Effector memory CD4-positive, alpha-beta T cell (primary cell): ENCODE measurements around the gene RAB34.

Source experiments
- DNase-seq, 3 donors: peaks; one replicate each; pipeline ENCODE4 v3.0.0-alpha.2; 2020
- H3K27ac ChIP-seq: 2 replicates; pipeline ENCODE4 v1.7.0; 2013; ENCODE audit warnings: mild to moderate bottlenecking, low read length, moderate library complexity; ENCODE audit not compliant: insufficient read depth, poor library complexity, severe bottlenecking
- H3K27me3 ChIP-seq: replicated peaks from 2 replicates; pipeline ENCODE4 v1.7.0; 2013; ENCODE audit warnings: mild to moderate bottlenecking, low read length; ENCODE audit not compliant: insufficient read depth, control insufficient read depth, poor library complexity, severe bottlenecking
- H3K36me3 ChIP-seq: 2 replicates; pipeline ENCODE4 v1.7.0; 2013; ENCODE audit warnings: mild to moderate bottlenecking, low read length, moderate library complexity; ENCODE audit not compliant: control insufficient read depth, insufficient read depth
- H3K4me1 ChIP-seq: 2 replicates; pipeline ENCODE4 v1.7.0; 2013; ENCODE audit warnings: low read length, mild to moderate bottlenecking; ENCODE audit not compliant: control insufficient read depth, insufficient read depth, poor library complexity, severe bottlenecking
- H3K4me3 ChIP-seq: 2 replicates; pipeline ENCODE4 v1.7.0; 2013; ENCODE audit warnings: low read length, low read depth, mild to moderate bottlenecking; ENCODE audit not compliant: insufficient read depth, poor library complexity, severe bottlenecking
- H3K9me3 ChIP-seq: 2 replicates; pipeline ENCODE4 v1.7.0; 2013; ENCODE audit warnings: mild to moderate bottlenecking, low read length, moderate library complexity; ENCODE audit not compliant: control insufficient read depth

Gene RAB34

DNA sequence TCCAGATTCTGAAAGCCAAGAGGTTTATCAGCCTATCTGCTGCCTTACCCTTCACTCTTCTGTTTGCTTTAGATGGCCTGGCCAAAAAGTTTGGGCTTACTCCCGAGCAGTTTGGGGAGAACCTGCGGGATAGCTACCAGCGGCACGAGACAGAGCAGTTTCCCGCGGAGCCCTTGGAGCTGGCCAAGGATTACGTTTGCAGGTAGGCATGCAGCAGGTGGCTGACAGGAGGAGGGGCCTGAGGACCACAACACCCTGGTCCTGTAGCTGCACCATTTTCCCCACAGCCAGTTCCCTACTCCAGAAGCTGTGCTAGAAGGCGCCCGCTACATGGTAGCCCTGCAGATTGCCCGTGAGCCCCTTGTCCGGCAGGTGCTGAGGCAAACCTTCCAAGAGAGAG is 35.0 kb downstream of the RAB34 start:
- no peaks in the 10 kb centered on the region for H3K9me3 ChIP-seq
- DNase-seq, result no peak
- peaks cover 90% of the 10 kb centered on the region for H3K36me3 ChIP-seq
- H3K27me3 ChIP-seq, result no peaks in the 10 kb centered on the region
- no peaks in the 10 kb centered on the region for H3K4me1 ChIP-seq
- H3K27ac ChIP-seq, result no peak overlapping the region
- H3K4me3 ChIP-seq, result no peak overlapping the region

DNA sequence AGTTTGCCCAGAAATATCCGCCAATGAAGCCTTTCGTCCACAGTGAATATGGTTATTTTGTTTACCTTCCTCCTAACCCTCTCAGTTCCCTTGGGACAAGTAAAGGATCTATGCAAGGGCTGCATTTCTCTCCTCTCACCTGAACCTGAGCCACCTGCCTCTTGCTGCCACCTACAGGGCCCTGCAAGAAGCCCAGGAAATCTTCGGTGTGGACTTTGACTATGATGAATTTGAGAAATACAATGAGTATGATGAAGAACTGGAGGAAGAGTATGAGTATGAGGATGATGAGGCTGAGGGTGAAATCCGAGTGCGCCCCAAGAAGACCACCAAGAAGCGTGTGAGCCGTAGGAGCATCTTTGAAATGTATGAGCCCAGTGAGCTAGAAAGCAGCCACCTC is 41.7 kb downstream of the RAB34 start:
- Histone ChIP-seq H3K27me3 (no peaks in the 10 kb centered on the region), H3K27ac (no peak overlapping the region), H3K36me3 (peaks cover 95% of the 10 kb centered on the region), H3K9me3 (no peaks in the 10 kb centered on the region), H3K4me3 (no peak overlapping the region), H3K4me1 (no peaks in the 10 kb centered on the region)
- no peak for DNase-seq

DNA sequence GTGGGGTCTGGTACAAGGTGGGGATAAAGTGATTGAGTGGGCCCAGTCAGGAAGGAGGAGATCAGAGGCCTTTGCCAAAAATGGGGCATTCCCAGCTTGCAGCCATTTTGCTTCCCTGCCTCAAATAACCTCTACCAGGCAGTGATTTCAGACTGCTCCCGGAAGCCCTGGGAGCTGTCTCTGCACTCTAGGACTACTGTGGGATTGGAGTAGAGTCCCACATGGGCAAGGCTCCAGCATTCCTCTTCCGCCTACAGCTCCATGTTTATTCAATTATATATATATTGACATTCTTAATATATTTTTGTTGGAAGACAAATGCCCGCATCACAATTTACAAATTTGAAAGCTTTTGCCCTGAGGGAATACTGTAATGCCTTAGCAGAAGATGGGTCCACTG is 42.2 kb downstream of the RAB34 start:
- H3K36me3 ChIP-seq, result peaks cover 93% of the 10 kb centered on the region
- H3K27me3 ChIP-seq, result no peaks in the 10 kb centered on the region
- no peak for DNase-seq

DNA sequence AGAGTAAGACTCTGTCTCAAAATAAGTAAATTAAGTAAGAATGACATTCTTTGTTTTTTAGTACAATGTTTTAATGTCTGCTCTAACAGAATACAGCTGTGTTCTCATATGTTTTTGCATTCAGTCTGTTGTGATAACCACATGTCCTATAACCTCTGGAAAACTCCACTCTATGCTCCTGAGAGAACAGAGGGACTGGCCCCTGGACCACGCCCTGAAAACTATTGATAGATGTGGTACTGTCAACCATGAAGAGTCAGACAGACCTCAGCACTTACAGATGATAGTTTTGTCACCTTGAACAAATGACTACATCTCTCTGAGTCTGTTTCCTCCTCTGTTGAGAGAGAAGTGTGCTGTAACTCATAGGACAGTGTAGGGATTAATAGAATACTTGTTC is 47.8 kb downstream of the RAB34 start:
- Histone ChIP-seq H3K36me3 (peaks cover 58% of the 10 kb centered on the region), H3K9me3 (no peaks in the 10 kb centered on the region)
- no peak for DNase-seq

More for the DNA sequence above, 42.2 kb downstream of the RAB34 start:
- Histone ChIP-seq H3K4me1 (no peaks in the 10 kb centered on the region), H3K9me3 (no peaks in the 10 kb centered on the region), H3K27ac (no peak overlapping the region), H3K4me3 (no peak overlapping the region)

DNA sequence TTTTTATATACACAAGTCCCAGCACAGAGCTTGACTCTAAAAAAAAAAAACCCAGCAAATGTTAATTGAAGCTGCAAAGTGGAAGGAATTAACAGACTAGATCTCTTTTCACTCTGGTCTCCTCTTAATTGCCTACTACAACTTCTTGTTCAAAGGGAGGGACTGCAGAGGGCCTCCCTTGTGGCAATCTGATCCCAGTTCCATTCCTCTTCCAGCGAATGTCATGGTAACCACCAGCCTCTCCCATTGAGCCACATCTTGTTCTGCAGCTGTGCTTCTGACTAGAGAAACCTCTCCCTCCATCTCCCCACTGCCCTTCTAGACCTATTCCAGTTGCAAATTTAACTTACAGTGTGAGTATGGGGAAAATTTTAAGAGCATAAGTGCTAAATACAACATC is 49.8 kb downstream of the RAB34 start:
- H3K4me3 ChIP-seq, result no peak overlapping the region
- H3K27ac ChIP-seq, result no peak overlapping the region
- DNase-seq, result no peak
- peaks cover 6% of the 10 kb centered on the region for H3K4me1 ChIP-seq
- no peaks in the 10 kb centered on the region for H3K27me3 ChIP-seq
- H3K9me3 ChIP-seq, result no peaks in the 10 kb centered on the region
- peaks cover 38% of the 10 kb centered on the region for H3K36me3 ChIP-seq

More for the DNA sequence above, 47.8 kb downstream of the RAB34 start:
- Histone ChIP-seq H3K4me1 (peaks cover 3% of the 10 kb centered on the region), H3K4me3 (no peak overlapping the region), H3K27ac (no peak overlapping the region), H3K27me3 (no peaks in the 10 kb centered on the region)

DNA sequence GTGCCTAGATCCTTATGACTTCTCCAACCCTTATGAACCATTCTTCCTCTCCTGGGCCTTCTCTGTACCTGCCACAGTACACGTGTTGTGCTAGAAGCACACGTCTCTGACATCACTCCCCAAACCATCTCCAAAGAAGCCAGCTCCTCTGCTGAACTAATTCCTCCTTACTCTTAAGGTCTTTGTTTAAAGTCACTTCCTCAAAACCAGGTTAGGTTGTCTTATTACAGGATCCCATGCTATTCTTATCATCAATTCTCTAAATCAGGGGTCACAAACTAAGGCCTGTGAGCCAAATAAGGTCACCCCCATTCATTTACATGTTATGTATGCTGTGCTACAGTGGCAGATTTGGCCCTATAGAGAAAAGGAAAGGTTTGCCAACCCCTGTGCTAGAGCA is 51.7 kb downstream of the RAB34 start:
- Histone ChIP-seq H3K36me3 (peaks cover 19% of the 10 kb centered on the region), H3K27me3 (no peaks in the 10 kb centered on the region), H3K27ac (no peak overlapping the region), H3K4me3 (no peak overlapping the region), H3K4me1 (peaks cover 7% of the 10 kb centered on the region), H3K9me3 (no peaks in the 10 kb centered on the region)
- no peak for DNase-seq
